Esophagus muscularis mucosa (tissue), 3 donors: ENCODE results near the gene PSORS1C1.

Experiments used
- POLR2A ChIP-seq: fragments of 450-650 bp; IDR thresholded peaks from one replicate; pipeline ENCODE4 v1.6.1; 2017; ENCODE audit warnings: antibody characterized with exemption, moderate library complexity, mild to moderate bottlenecking, low read depth
- TF ChIP-seq, protein P1 (sequence below), 3 experiments: fragments of 200-600 bp in 2 of 3; fragments of 450-650 bp in 1 of 3; sonication (generic) in 2 of 3; IDR thresholded peaks; one replicate each; pipeline ENCODE4 v1.5.1; 2017 to 2019; ENCODE audit warnings: antibody characterized with exemption in 3 of 3, mild to moderate bottlenecking in 2 of 3, moderate library complexity in 1 of 3

DNA sequence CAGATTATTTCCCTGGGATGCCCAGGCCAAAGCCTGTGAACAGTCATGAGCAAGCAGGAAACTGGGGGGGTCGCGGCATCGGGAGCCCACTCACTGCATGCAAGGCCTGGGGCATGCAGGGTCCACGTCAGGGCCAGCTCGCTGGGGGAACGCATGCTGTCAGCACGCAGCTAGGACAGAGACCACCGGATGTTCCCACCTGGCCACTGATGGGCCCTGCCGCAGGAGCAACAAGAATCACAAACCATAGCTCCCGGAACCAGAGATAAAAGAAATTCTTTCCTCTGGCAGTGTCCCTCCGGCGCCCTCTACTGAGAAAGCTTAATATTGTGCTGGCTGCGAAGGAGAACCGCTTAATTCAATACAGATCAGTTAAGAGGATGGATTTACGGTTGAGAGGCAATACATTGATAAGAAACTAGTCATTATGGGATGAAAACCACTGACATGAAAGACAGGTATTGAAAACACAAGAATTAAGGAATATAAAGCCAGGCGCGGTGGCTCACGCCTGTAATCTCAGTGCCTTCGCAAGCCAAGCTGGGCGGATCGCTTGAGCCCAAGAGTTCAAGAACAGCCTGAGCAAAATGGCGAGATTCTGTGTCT lies 34.8 kb upstream of the PSORS1C1 start:
- TF ChIP-seq, protein P1, sequence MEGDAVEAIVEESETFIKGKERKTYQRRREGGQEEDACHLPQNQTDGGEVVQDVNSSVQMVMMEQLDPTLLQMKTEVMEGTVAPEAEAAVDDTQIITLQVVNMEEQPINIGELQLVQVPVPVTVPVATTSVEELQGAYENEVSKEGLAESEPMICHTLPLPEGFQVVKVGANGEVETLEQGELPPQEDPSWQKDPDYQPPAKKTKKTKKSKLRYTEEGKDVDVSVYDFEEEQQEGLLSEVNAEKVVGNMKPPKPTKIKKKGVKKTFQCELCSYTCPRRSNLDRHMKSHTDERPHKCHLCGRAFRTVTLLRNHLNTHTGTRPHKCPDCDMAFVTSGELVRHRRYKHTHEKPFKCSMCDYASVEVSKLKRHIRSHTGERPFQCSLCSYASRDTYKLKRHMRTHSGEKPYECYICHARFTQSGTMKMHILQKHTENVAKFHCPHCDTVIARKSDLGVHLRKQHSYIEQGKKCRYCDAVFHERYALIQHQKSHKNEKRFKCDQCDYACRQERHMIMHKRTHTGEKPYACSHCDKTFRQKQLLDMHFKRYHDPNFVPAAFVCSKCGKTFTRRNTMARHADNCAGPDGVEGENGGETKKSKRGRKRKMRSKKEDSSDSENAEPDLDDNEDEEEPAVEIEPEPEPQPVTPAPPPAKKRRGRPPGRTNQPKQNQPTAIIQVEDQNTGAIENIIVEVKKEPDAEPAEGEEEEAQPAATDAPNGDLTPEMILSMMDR (IDR thresholded peaks at IDR 0.05), result peak; percentile 68 to 91 (median 70)
- no peak for TF ChIP-seq POLR2A
